ENCODE results near the gene DUSP22. TPM values are rescaled to one million over a fixed set of nuclear protein-coding genes. Genes with fewer than 3 reads are reported as not detected.

The DUSP22 gene
- total RNA-seq, 2 donors from 2014 or later: 45.1 to 54.1 TPM

DNA sequence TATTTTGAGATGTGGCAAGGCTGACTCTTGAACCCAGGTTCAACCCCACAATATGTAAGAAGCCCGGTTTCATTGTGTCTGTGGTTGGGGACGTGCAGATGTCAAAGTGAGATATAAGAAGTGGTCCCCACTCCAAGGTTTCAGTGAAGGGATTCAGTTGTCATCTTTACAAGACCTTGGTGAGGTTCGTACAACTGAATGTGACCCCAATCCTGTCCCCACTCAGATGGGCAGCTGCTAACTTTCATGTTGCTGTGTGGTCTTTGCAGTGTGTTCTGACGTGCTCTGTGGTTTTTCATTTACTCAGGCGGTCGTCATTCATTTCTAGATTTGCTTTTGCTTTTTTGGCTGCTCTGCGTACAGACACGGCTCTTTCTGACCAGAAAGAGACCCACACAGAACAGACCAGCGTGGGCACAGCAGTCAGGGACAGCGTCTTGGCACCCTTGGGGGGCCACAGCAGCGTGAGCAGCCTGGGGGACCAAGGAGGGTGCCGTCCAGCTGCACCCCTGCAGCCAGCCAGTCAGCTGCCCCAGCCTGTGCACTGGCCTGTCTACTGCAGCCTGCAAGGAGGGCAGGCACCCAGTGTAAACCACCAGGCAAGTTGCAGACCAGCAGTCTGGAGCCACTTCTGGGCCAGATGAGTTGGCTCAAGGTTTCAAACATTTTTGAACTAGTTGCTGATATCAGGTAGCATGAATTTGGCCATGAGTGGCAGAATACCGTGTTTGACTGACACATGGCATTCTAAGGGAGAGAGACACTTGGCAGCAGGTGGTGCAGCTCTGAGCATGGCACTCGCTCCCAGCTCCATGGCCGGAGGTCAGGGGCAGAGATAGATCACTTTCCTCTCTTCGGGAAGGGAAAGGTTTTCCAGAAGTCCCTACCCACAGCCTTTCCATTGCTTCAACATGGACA lies 49.9 kb downstream of the DUSP22 start:
- no peak overlapping the region for H3K27ac ChIP-seq
- no peaks in the 10 kb centered on the region for H3K9me3 ChIP-seq
- TF ChIP-seq, protein P1, sequence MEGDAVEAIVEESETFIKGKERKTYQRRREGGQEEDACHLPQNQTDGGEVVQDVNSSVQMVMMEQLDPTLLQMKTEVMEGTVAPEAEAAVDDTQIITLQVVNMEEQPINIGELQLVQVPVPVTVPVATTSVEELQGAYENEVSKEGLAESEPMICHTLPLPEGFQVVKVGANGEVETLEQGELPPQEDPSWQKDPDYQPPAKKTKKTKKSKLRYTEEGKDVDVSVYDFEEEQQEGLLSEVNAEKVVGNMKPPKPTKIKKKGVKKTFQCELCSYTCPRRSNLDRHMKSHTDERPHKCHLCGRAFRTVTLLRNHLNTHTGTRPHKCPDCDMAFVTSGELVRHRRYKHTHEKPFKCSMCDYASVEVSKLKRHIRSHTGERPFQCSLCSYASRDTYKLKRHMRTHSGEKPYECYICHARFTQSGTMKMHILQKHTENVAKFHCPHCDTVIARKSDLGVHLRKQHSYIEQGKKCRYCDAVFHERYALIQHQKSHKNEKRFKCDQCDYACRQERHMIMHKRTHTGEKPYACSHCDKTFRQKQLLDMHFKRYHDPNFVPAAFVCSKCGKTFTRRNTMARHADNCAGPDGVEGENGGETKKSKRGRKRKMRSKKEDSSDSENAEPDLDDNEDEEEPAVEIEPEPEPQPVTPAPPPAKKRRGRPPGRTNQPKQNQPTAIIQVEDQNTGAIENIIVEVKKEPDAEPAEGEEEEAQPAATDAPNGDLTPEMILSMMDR (IDR thresholded peaks at IDR 0.05): no peak
- DNase-seq (ENCODE audit: low spot score): no peak
- H3K4me1 ChIP-seq: peaks cover 0 to 32% of the 10 kb centered on the region in 2 donors
- H3K27me3 ChIP-seq: no peaks in the 10 kb centered on the region
- H3K4me3 ChIP-seq: no peak overlapping the region
- H3K36me3 ChIP-seq: no peaks in the 10 kb centered on the region

- H3K36me3 ChIP-seq: no peaks in the 10 kb centered on the region
- no peaks in the 10 kb centered on the region for H3K27me3 ChIP-seq
- no peaks in the 10 kb centered on the region for H3K9me3 ChIP-seq
- H3K4me3 ChIP-seq: no peak overlapping the region
- no peak overlapping the region for H3K27ac ChIP-seq
- peaks cover 0 to 26% of the 10 kb centered on the region in 2 donors for H3K4me1 ChIP-seq
- DNase-seq (ENCODE audit: low spot score): no peak
- TF ChIP-seq, protein P1 (IDR thresholded peaks at IDR 0.05): no peak
Measured at GRCh38 chr6:342832-343179, 50.5 kb downstream of the DUSP22 start.

DNA sequence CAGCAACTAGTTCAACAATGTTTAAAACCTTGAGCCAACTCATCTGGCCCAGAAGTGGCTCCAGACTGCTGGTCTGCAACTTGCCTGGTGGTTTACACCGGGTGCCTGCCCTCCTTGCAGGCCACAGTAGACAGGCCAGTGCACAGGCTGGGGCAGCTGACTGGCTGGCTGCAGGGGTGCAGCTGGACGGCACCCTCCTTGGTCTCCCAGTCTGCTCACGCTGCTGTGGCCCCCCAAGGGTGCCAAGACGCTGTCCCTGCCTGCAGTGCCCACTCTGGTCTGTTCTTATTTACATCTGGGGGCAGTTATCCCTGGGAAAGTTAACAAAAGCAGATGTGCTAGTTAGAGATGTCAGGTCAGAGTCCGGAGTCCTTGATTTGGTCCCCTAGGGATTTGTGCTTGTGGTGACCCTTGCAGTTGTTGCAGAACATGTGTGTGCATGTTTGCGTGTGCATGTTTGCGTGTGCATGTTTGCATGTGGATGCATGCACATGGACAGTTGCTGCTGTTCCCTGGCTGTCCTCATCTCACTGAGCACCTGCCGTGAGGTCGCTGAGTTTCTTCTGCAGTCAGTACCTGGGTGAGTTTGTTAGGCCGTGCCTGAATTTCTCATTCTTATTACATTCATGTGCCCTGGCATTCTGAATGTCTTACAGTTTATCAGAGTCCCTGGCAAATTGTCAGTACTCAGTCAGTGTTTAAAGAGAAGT lies 51.1 kb downstream of the DUSP22 start:
- Histone ChIP-seq H3K4me1 (peaks cover 0 to 23% of the 10 kb centered on the region in 2 donors), H3K27ac (no peak overlapping the region), H3K4me3 (no peak overlapping the region), H3K9me3 (no peaks in the 10 kb centered on the region), H3K36me3 (peaks cover 5% of the 10 kb centered on the region), H3K27me3 (no peaks in the 10 kb centered on the region)
- DNase-seq (ENCODE audit: low spot score): no peak
- TF ChIP-seq, protein P1 (IDR thresholded peaks at IDR 0.05): no peak

GRCh38 chr6:343960-344815 lies 51.9 kb downstream of the DUSP22 start:
- Histone ChIP-seq H3K27ac (no peak overlapping the region), H3K36me3 (peaks cover 13% of the 10 kb centered on the region), H3K4me1 (peaks cover 0 to 15% of the 10 kb centered on the region in 2 donors), H3K9me3 (no peaks in the 10 kb centered on the region), H3K27me3 (no peaks in the 10 kb centered on the region), H3K4me3 (no peak overlapping the region)
- DNase-seq (ENCODE audit: low spot score): no peak
- TF ChIP-seq, protein P1 (IDR thresholded peaks at IDR 0.05): no peak

- Histone ChIP-seq H3K27me3 (no peaks in the 10 kb centered on the region), H3K4me3 (no peak overlapping the region), H3K36me3 (peaks cover 17% of the 10 kb centered on the region), H3K27ac (no peak overlapping the region), H3K4me1 (peaks cover 0 to 15% of the 10 kb centered on the region in 2 donors), H3K9me3 (no peaks in the 10 kb centered on the region)
- DNase-seq (ENCODE audit: low spot score): no peak
- TF ChIP-seq, protein P1 (IDR thresholded peaks at IDR 0.05): no peak
Measured at GRCh38 chr6:344816-345340, 52.6 kb downstream of the DUSP22 start.
